UCSD-AML1 (cell line): ENCODE measurements around the gene FBXW11.
"Not testable (repeated sequence)": the region's sequence is repeated elsewhere in the genome, so short reads cannot be mapped to it uniquely, and the experiment has no call there.

Source experiments
- DNase-seq: peaks from one replicate; lab custom pipeline; 2025; ENCODE audit not compliant: unreplicated experiment; lab: John Stamatoyannopoulos, UW

Gene FBXW11

GRCh38 chr5:171986772-171987171, 19.7 kb downstream of the FBXW11 start:
- no peak for DNase-seq

- DNase-seq: no peak
These were observed 21.6 kb downstream of the FBXW11 start for GRCh38 chr5:171984748-171985419.

DNA sequence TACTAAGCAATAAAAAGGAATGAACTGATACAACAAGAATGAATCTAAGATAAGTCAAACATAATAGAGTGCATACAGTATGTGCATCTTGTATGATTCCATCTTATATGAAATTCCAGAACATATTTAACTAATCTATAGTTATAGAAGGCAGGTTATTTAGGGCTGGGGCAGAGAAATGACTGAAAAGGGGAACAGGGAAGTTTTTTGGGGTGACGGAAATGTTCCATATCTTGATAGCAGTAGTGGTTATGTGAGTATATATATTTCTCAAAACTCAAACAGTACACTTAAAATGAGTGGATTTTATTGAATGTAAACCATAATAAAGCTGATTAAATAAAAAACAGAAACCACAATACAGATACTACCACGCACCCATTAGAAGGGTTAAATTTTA, 24.6 kb downstream of the FBXW11 start:
- no peak for DNase-seq

- no peak for DNase-seq
These were observed 25.6 kb downstream of the FBXW11 start for GRCh38 chr5:171980792-171981191.

DNA sequence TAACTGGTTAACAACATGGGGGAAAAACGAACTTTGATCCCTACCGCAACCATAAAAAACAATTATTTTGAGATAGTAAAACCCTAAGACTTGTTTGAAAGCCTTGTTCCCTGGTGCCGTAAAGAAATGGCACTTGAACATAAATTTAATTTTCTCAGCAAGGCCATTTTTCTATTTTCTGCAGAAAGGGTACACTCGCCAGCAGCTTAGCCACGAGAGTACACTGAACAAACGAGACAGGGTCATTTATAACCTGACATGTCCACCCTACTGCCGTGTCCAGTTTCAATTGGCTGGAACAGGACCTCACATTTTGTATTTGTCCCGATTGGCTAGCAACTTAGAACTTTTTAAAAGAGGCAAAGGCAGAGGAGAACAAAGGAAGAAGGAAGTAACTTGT, 26.8 kb downstream of the FBXW11 start:
- no peak for DNase-seq

GRCh38 chr5:171978519-171978918, 27.9 kb downstream of the FBXW11 start:
- peak; percentile 26 for DNase-seq

DNA sequence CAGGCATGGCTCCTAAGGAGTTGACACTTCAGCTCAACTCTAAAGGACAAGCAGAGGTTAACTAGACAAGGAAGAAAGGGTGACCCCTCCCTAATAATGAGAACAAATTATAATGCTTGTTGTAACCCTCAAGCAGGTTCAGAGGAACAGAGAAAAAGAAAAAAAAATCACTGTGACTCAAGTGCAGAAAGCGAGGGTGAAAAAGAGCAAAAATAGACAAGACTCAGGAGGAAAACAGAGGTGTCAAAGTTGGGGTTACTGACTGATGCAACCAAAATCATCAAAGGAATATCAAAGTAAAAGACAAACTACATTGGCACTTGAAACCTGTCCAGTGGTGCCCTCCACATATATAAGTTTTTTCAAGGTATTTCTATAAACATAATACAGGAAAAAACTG, 28.4 kb downstream of the FBXW11 start:
- no peak for DNase-seq

GRCh38 chr5:171977244-171977950, 29.0 kb downstream of the FBXW11 start:
- not testable (repeated sequence) for DNase-seq

DNA sequence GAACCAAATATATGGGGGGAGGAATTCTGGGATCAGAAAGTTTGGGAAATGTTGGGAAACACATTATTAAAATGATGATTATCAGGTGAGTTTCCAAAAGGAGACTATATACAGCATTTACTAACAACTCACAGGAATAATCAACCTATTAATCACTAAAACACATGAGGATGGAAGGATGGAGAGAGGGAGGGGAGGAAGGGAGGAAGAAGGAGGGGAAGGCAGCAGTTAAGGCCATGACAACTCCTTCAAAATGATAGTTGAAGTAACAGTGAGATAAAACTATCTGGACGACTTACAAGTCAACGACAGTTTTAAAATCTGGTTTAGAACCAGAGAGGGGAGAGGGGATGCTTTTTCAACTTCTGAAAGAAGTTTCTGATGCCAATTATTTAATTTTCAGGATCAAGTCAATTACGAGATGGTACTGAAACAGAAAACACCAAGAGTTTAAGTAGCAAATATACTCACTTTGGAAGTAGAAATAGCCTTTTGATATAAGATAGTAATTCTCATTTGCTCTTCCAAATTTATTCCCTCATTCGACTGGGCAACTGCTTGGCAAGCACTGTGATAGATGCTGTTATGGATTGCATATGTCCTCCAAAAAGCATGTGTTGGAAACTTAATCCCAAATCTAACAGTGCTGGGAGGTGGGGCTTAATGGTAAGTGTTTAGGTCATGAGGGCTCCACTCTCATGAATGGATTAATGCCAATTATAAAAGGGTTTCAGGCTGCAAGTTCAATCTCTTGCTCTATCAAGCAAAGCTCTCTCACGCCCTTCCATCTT, 30.4 kb downstream of the FBXW11 start:
- no peak for DNase-seq

DNA sequence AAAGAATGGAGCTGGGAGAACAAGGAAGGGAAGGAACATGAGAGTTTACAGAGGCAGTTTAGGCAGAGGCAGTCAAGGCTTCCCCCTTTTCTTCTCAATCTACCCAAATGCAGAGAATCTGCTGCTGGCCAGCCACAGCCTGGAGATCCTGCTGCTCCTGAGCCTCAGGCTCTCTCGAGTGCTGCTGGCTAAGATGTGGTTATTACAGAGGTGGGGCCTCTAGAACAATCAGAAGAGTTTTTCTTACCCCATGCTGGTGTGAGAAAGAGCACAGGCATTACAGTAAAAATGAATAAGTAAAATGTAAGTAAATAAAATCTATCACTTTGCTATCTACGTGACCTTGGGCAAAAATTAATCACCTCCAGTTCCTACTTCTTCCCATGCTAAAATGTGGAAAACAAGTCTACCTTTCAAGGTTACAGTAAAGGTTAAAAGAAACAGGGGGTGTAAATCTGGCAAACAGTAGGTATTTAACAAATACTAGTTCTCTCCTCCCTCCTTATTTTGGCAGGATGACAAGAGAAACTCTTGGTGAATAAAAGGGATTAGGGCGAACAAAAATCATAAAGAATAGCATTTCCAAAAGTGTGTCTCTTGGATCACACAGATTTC, 31.1 kb downstream of the FBXW11 start:
- no peak for DNase-seq

DNA sequence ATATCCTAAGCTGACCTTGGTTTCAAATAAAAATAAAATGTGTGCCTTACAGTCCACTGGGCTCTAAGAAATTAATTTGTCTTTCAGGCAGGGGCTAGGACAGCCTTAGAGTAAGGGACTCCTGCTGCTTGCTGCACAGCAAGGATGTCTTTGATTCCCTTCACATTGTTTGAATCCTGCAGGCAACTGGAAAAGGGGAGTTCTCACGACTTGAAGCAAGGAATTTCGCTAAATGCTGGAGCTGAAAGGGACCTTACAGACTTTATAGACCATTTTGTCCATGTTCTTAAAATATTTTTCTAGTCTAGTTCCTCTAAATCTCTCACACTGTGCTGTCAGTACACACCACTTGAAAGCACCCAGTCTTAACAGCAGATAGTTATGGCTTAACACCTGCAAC, 35.6 kb downstream of the FBXW11 start:
- DNase-seq: no peak

DNA sequence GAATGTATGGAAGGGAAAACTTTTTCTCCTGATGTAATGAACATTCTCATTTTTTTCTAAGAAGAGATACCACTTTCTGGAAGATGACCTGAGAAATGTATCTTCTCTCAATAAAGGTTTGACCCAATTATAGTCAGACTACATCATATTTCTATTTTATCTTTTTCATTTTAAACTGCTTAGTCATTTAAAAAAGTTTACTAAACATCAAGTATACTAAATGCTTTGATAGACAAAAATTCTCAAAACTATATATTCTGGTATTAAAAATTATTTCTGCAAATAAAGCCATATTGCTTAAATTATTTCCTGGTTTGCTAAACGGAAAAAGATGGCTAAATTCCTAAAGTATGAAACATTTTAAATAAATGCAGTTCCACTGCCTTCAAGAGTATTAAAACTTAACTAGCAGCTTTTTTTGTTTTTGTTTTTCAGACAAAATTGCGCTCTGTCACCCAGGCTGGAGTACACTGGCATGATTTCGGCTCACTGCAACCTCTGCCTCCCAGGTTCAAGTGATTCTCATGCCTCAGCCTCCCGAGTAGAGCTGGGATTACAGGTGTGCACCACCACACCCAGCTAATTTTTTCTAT, 37.1 kb downstream of the FBXW11 start:
- DNase-seq: no peak

- no peak for DNase-seq
These were observed 37.9 kb downstream of the FBXW11 start for GRCh38 chr5:171968531-171968930.

DNA sequence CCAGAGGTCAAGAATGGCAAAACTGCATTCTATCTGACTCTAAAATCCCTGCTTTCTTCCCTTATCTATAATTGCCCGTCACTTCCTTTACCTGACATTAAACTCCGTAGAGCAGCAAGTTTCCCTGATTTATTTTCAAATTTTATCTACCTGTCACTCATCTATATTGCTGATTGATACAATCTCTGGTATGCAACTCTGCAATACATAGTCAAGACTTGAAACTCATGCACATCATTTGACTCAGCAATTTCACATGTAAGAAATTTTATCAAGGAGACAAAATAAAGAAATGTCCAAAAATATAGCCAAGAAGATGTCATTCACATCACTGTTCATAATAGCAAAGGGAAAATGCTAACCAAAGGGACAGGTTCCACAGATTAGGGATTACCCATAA, 39.5 kb downstream of the FBXW11 start:
- no peak for DNase-seq

GRCh38 chr5:171966270-171966669, 40.2 kb downstream of the FBXW11 start:
- no peak for DNase-seq

DNA sequence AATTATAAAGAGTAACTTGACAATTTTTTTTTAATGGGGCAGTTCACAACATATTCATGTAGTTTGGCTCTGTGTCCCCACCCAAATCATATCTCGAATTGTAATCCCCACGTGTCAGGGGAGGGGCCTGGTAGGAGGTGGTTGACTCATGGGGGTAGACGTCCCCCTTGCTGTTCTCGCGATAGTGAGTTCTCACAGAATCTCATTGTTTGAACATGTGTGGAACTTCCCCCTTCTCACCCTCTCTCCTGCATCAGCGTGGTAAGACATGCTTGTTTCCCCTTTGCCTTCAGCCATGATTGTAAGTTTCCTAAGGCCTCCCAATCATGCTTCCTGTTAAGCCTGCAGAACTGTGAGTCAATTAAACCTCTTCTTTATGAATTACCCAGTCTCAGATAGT, 40.7 kb downstream of the FBXW11 start:
- peak; percentile 44 for DNase-seq

- DNase-seq: no peak
These were observed 43.0 kb downstream of the FBXW11 start for GRCh38 chr5:171963416-171963815.

- DNase-seq: no peak
These were observed 45.3 kb downstream of the FBXW11 start for GRCh38 chr5:171961117-171961516.

DNA sequence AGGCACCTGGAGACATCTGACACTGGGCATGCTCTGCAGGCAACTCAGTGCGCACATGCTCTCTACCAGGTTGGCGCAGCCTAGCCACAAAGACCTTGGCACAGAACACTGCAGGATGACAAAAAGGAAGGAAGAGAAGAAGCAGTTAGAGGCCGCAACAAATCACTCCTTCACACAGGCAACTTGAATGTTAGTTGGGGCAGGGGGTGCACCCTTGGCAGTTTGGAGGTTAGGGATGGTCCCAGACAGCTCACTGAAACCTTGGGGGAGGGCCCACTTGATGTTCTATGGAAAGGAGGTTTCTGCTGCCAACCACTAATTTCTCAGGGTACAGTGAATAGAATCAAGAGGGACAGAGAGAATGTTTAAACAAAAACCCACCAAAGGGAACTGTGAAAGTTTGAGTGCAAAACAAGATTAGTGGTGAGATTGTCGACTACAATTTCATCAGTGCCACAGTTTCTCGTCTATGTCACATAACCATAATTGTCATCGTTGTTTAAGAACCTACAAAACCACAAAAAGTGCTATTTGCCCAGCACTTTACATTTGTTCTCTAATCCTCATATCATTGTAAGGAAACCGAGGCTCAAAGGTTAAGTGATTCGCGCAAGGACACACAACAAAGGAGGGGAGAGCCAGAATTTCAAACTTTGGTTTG, 48.7 kb downstream of the FBXW11 start:
- DNase-seq: peak; percentile 41

- no peak for DNase-seq
These were observed 49.4 kb downstream of the FBXW11 start for GRCh38 chr5:171956887-171957495.
